Stimulated activated naive CD8-positive, alpha-beta T cell treated with anti-CD3 and anti-CD28 coated beads, Interleukin-15, Interleukin-2, amounts not matched to agents 100 U/mL and 50 U/mL, for 24 hours (primary cell): ENCODE measurements around the gene LIN28B.
"Not testable (repeated sequence)": the region's sequence is repeated elsewhere in the genome, so short reads cannot be mapped to it uniquely, and the experiment has no call there.

Experiments
- ATAC-seq: fragments of 150-1000 bp; cut with Tn5 transposase; one replicate; pipeline ENCODE4 v1.10.0; 2021
- DNase-seq: peaks from one replicate; pipeline ENCODE4 v3.0.0; 2021

Gene LIN28B

DNA sequence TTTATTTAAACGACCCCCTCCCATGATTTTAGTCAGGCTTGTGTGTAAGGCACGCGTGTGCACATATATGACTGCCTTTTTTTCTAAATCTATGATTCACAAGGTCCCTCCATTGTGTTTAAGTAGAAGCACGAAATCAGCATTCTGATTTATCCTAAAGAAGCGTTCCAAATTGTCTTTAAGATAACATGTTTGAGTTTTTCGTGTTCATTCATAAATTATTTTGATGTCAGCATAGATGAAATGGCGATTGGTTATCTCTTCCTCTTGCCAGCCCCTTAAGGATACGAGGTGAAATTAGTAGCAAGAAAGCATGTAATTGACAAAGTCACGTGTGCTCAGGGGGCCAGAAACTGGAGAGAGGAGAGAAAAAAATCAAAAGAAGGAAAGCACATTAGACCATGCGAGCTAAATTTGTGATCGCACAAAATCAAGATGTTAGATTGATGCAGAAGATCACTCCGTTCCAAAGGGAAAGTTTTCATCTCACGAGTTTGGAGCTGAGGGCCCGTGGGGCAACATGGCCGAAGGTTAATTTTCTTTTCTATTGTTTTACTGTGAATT is at the start of gene LIN28B:
Gene LIN28B (plus strand): TSS at position 377 of the 564 bp plus-strand sequence. CDS start 144 bp downstream, at position 521.
- no peak for DNase-seq
- ATAC-seq: no peak

DNA sequence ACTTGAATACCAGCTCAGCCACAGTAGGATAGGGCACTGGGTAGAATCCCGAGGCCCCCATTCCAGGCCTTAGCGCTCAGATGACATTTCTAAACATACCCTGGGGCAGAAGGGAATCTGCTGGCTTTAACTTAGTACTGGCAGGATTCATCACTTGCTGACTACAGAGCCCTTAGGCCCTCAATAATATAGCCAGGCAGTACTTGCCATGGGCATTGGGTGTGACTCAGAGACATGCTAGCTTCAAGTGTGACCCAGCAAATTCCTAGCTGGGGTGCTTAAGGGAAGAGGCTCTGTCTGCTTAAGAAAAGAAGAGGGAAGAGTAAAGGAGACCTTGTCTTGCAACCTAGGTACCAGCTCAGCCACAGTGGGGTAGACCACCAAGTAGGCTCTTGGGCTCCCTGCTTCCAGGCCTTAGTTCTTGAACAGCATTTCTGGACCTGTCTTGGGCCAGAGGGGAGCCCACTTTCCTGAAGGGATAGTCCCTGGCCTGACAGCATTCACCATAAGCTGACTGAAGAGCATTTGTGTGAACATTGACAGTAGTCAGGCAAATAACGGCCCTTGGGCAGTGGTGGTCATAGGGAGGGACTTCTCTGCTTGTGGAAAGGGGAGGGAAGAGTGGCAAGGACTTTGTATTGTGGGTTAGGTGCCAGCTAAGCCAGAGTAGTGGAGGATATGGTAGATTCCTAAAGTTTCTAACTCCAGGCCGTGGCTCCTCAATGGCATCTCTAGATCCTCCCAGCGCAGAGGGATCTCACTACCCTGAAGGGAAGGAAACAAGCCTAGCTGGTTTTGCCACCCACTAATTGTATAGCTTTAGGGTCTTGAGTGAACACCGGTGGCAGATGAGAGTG is 48.6 kb upstream of the LIN28B start:
- no peak for ATAC-seq

DNA sequence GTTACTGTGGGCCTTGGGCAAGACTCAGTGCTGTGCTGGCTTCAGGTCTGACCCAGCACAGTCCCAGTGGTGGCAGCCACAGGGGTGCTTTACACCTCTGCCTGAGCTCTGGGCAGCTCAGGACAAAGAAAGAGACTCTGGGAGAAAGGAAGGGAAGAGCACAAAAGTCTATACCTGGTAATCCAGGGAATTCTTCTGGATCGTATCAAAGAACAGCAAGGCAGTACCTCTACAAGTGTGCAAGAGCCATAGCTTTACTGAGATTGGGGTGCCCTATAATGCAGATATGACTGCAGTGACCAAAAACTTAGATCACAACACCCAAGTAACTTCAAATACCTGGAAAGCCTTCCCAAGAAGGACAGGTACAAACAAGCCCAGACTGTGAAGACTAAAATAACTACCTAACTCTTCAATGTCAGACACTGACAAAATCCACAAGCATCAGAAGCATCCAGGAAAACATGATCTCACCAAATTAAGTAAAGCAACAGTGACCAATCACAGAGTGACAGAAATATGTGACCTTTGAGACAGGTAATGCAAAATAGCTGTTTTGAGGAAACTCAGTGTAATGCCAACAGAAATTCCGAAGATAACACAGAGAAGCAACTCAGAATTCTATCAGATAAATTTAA is 47.9 kb upstream of the LIN28B start:
- no peak for ATAC-seq
- no peak for DNase-seq

More for the DNA sequence above, 48.6 kb upstream of the LIN28B start:
- no peak for DNase-seq

DNA sequence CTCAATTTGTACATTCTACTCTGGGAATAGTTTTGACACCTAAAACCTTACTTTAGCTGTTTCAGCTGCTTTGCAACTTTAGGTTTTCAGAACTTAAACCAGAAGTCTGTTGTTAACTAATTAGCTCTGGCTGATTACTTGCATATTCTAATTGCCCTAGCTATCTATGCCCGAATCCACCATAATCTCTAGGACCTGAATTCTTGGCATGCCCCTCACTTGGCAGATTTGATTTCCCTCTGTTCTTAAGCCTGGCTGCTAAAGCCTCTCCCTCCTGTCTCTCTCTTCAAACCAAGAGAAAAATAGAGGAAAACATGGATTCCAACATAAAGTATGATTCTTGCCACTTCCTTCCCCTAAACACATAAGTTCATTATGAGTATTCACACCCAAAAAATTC is 35.0 kb upstream of the LIN28B start:
- no peak for DNase-seq
- ATAC-seq: no peak

GRCh38 chr6:104928141-104928540 is 28.8 kb upstream of the LIN28B start:
- DNase-seq (no peak), ATAC-seq (no peak)

GRCh38 chr6:104929353-104929752 is 27.6 kb upstream of the LIN28B start:
- no peak for ATAC-seq
- DNase-seq: no peak

- DNase-seq (no peak), ATAC-seq (no peak)
Measured at GRCh38 chr6:104930939-104931338, 26.0 kb upstream of the LIN28B start.

DNA sequence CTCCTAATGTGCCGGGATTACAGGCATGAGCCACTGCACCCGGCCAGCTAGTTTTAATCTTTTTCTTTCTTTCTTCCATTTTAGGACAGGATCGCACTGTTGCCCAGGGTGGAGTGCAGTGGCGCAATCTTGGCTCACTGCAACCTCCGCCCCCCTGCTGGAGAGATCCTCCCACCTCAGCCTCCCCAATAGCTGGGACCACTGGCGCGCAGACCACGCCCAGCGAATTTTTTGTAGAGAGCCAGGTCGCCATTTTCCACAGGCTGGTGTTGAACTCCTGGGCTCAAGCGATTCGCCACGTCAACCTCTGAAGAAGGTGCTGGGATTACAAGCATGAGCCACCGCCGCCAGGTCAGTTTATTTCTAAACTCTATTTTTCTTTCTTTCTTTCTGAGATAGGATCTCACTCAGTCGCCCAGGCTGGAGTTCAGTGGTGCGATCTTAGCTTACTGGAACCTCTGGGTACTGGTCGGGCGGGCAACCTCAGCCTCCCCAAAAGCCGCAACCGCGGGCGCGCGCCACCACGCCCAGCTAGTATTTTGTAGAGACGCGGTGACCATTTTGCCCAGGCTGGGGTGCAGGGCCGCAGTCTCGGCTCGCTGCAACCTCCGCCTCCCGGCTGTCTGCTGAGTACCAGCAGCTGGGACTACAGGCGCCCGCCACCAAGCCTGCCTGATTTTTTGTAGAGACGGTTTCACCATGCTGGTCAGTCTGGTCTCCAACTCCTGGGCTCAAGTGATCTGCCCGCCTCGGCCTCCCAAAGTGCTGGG is 20.0 kb upstream of the LIN28B start:
- DNase-seq (no peak), ATAC-seq (no peak)

- DNase-seq (no peak), ATAC-seq (no peak)
Measured at GRCh38 chr6:104940238-104940892, 16.5 kb upstream of the LIN28B start.

DNA sequence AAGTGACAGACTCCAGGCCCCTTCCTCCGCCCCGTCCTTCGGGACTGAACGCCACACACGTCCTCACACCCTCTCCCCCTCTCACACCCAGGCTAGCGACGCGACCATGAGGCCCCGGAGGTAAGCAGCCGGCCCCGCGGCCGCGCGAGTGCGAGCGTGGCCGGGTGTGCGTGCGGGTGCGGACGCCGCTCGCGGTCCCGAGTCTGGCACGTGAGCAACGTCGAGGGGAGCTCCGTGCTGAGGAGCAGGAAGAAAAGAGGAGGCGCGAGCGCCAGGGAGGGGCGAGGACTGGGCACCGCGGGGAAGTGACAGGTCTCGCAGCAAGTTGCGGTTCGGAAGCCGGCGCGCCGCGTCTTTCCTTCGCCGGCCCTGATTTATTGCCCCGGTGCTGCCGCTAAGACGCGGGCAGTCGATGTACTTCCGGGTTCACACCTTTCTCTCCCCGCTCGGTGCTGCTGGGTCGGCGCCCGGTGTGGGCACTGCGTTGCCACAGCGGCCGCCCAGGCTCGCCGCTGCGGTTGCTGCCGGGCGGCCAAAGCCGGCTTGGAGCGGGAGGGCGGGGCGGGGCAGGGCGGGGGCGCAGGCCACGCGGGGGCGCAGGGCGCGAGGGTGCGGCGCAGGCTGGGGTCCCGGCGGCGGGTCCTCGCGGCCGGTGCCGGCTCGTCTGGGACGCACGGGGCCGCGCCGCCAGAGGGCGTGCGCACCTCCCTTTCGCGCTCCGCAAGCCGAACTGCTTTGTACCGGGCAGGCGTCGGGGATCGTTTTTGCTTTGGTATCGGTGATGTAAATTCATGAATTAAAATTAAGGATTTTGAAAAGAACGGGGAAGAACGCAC is 15.8 kb upstream of the LIN28B start:
- ATAC-seq (peak; percentile 78), DNase-seq (peak; percentile 56)

GRCh38 chr6:104941729-104942091 is 15.2 kb upstream of the LIN28B start:
- DNase-seq (no peak), ATAC-seq (no peak)

DNA sequence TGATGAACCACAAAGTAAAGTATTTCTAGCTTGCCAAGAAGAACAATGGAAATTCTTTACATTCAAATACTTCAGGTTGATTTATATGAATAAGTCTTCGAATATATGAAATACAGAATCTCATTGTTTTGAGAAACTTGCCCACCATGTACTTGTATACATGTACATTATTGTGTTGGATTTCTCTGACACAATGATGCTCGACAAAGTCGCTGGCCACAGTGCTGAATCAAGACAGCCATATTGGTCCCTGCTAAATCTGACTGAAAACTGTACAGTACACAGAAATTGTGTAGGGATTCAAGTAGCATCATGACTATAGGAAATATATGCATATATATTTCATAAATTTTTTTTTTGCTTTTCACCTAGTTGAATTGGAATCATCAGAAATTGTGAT is 13.1 kb upstream of the LIN28B start:
- no peak for DNase-seq
- ATAC-seq: no peak

DNA sequence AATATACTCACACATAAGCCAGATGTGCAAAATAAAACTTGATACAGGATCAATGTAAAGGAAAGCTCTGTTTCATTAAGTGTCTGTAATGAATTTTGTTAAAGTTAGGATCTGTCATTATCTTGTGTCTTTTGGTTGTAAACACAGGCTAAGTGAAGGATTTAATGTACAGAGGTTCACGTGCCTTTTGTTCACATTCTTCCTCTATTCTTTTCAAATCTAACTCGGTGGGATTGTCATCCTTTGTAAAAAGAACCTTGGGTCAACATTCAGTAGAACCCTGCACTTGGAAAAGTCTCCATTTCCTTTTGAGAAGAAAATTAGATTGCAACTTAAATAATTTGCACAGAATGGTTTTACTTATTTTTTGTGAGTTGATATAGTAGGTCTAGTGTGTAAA is 7.7 kb upstream of the LIN28B start:
- ATAC-seq (no peak), DNase-seq (no peak)

DNA sequence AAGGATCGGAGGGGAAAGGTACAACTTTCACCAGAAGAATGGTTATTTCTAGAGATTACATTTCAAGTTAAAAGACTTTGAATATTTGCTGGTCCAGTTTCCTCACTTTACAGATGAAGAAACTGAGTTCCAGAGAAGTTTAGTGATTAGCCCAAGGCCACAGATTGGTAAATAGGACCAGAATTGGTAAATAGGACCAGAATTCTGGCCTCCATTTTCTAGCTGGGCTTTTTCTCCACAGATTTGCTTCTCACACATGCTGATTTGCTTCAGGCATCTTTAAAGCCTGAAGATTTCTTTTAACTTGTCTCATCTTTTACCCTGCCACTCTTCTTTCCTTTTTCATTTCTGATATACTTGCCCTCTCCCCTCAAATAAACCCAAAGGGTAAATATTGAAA is 5.2 kb upstream of the LIN28B start:
- ATAC-seq (no peak), DNase-seq (no peak)

GRCh38 chr6:104952911-104953399 is 4.0 kb upstream of the LIN28B start:
- DNase-seq (no peak), ATAC-seq (no peak)

GRCh38 chr6:104953400-104954189 is 3.3 kb upstream of the LIN28B start:
- ATAC-seq, DNase-seq: not testable (repeated sequence)

GRCh38 chr6:104954190-104954797 is 2.6 kb upstream of the LIN28B start:
- ATAC-seq (no peak), DNase-seq (no peak)

- no peak for ATAC-seq
- DNase-seq: no peak
Measured at GRCh38 chr6:104955491-104955890, 1.4 kb upstream of the LIN28B start.

DNA sequence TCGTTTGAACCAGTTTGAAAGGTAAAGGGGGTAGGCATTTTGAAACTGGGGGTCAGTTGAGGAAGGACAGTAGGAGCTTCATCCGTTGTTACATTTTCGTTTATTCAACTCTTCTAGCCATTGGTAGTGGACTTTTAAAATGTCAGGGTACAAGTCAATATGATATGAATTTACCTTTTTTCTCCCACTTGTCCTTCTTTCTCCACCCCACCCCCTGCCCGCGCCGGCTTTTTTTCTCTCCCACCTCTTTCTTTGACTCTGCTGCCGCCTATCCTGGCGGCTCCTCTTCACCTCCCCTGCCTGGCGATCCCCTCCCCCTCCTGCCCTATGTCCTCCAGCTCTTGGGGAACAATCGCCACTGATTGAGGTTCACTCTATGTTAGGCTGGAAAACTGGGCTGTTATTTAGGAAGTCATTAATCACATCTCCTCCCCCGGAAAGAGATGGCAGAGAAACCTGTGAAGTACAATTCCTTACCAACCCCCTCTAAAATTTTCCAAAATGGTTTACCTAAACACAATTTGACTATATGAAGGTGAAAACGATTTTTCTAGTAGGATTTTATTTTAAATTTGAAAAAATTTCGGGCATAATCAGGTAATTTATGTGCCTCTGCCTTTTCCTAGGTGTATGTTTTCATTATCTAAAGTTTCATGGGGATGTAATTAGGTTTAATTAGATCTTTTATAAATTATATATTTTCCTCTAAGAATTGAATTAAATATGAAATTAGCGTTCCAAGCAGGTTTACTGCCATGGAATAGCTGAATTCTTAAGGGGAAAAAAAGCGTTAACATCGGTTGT is 778 bp upstream of the LIN28B start:
- DNase-seq: no peak

More for the DNA sequence above, 778 bp upstream of the LIN28B start:
- no peak for ATAC-seq
